ENCODE measurements around the gene WIPF1.
A peak's percentile ranks its signal among the peaks of the same experiment; 100 is the strongest.
"Not testable (repeated sequence)": the region's sequence is repeated elsewhere in the genome, so short reads cannot be mapped to it uniquely, and the experiment has no call there.

Gene WIPF1

GRCh38 chr2:174572556-174572955, 25.0 kb downstream of the WIPF1 start:
- DNase-seq (ENCODE audit: low read depth in 2 of 2) = no peak

DNA sequence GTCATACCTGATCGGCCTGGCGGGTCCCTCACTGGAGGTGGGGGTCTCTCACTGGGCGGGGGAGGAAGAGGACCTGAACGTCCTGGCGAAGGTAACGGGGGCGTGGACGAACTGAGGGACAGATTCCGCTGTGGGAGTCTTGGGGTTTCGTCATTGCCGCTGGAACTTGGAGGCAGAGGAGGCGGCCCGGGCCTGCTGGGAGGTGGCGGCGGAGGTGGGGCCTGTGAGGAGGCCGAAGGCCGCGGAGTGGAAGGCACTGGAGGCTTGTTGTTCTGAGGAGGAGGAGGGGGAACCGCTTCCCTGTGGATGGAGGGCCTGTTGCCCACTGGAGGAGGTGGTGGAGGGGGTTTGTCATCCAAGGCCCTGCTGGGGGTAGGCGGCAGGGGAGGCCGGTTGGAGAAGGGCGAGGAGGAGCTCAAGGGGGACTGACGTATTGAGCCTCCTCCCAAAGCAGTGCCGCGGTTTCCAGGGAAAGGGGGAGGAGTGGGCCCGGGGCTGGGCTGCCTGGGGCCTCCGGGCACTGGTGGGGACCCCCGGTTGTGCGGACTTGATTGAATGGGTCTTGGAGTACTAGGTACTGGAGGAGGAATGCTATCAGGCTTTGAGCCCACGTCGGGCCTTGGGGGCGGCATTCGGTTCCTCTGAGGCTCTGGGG, 25.8 kb downstream of the WIPF1 start:
- no peak for DNase-seq (ENCODE audit: low read depth in 2 of 2)

DNA sequence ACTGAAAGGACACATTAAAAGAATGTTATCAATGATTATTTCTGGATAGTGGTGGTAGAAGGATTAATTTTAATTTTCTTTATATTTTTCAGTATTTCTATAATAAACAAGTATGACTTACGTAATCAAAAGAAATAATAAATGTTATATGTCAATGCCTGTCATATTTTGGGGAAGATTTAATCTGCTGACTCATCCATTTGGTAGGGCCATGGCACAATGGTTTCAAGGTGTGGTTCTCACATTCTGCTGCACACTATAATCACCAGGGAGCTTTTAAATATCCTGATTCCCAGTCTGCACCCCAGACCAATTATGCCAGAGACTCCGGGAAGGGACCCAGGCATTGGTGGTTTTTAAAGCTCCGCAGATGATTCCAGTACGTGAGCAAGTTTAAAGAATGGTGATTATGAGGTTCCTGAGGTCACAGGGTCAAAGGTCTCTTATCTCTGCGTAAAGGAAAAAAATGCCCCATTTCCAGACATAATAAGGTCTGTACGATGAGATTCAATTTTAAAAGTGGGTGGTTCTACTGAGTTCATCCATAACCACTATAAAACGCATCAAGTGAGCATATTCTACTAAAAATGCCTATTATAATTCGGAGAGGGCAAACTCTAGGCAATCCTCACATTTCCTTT, 27.2 kb downstream of the WIPF1 start:
- DNase-seq (ENCODE audit: low read depth in 2 of 2) = no peak

DNA sequence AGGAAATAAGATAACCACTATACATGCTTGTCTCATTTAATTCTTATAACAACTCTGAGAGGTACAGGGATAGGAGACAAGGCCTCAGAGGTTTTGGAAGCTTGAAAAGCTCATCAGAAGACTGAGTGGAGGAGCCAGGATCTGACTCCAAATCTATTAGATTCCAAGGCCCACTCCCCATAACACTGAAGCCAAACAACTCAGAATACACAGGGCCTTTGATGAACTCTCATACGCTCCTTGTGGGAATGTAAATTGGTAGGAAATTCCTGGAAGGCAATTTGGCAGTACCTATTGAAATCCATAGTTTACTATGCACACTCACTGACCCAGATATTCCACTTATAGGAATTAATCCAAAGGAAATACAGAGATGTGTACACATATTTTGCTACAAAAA, 27.9 kb downstream of the WIPF1 start:
- DNase-seq (ENCODE audit: low read depth in 2 of 2) = no peak

- DNase-seq (ENCODE audit: low read depth in 2 of 2) = no peak
Observed at GRCh38 chr2:174568425-174568824, 29.2 kb downstream of the WIPF1 start.

DNA sequence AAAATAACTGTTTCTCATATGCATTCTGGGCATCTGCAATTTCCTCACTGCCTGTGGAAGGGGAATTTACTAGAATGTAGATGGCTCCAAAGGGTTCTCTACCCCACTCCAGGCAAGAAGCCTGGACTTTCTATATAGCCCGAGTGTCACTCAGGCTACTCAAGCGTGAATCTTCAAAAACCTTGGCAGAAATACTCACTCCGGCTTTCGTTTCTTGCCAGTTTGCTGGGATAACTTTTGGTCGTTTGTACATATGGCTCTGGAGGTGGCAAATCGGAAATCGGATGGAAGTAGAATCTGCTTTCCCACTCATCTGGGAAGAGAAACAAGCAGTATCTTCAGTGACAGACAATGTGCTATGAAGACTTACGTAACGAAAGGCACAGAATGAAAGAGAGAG, 30.7 kb downstream of the WIPF1 start:
- DNase-seq (ENCODE audit: low read depth in 2 of 2) = no peak

GRCh38 chr2:174563530-174564282, 33.9 kb downstream of the WIPF1 start:
- DNase-seq (ENCODE audit: low read depth in 2 of 2) = no peak

- DNase-seq (ENCODE audit: low read depth in 2 of 2) = no peak
Observed at GRCh38 chr2:174561972-174562370, 35.6 kb downstream of the WIPF1 start.

DNA sequence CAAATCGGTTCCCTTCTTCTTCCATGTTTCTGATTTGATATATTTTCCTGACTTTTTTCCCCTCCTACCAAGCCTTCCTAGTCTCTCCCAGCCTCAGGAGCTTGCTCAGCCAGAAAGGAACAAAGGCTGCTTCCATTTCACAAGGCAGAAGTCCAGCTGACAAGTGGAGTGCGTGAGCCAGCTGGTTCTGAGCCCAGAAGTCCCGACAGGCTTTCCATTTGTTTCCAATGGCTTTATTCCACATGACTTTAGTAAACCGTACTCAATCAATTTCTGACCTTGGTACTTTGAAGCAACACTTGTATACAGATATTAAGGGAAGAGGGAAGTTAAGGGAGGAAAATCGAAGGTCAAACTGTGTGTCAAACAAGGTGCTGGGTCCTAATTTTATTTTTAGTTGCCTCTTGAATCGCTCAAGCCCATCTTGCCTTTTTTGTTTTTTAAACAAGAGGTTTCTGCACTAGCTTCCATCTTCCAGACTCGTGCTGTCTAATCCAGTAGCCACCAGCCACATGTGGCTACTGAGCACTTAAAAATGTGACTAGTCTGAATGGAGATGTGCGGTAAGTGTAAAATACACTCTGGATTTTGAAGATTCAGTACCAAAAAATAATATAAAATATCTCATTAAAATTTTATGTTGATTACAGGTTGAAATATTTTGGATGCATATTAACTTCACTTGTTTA, 36.2 kb downstream of the WIPF1 start:
- peak in 1 of 2 experiments; percentile 2 for DNase-seq (ENCODE audit: low read depth in 2 of 2)

- DNase-seq (ENCODE audit: low read depth in 2 of 2) = no peak
Observed at GRCh38 chr2:174560737-174561136, 36.9 kb downstream of the WIPF1 start.

GRCh38 chr2:174555998-174556397, 41.6 kb downstream of the WIPF1 start:
- DNase-seq (ENCODE audit: low read depth in 2 of 2) = no peak

- no peak for DNase-seq (ENCODE audit: low read depth in 2 of 2)
Observed at GRCh38 chr2:174554529-174555150, 43.0 kb downstream of the WIPF1 start.

DNA sequence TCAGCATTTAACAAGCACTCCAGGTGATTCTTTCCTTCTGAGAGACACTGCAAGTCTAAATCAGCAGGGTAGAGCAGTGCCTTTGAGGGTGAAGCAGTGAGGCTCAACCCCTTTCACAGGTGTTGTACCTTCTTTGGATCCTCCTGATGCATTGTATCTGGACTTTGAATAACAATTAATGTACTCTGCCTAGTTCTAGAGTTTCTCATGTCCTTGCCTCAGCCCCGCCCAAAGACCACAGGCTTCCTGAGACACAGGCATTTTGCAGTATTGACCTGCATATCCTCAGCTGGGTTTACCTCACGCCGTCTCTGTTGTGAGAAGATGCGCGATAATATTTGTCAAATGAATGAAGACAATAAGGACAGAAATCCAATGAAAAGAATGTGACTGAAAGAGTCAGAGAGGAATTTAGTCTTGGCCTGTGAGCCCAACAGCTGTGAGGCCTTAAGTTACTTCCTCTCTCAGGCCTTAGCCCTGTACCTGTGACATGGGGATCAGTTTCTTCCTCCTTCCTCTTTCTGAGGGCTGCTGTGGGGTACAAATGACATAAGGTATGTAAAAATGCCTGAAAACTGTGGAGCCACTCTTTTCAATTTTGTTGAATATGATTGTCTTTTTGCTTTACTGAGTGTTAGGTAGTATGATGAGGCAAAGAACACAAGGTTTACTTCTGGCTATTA, 43.7 kb downstream of the WIPF1 start:
- DNase-seq (ENCODE audit: low read depth in 2 of 2) = no peak

GRCh38 chr2:174552880-174553279, 44.7 kb downstream of the WIPF1 start:
- DNase-seq (ENCODE audit: low read depth in 2 of 2) = no peak

DNA sequence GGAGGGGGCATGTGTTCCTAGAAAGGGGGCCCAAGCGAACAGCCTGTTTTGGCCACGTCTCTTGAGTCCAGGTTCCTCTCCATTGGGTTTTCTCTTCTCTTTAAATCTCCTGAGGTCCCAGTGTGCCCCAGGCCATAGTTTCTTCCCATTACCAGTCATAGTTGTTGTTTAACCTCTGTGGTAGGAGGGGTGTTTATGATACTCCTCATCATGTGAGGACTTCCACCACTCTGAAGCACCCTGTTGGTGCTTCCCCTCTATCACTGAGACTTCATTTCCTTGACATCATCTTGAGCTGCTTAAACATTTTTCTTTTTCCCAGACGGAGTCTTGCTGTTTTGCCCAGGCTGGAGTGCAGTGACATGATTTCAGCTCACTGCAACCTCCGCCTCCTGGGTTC, 45.9 kb downstream of the WIPF1 start:
- DNase-seq (ENCODE audit: low read depth in 2 of 2) = no peak

DNA sequence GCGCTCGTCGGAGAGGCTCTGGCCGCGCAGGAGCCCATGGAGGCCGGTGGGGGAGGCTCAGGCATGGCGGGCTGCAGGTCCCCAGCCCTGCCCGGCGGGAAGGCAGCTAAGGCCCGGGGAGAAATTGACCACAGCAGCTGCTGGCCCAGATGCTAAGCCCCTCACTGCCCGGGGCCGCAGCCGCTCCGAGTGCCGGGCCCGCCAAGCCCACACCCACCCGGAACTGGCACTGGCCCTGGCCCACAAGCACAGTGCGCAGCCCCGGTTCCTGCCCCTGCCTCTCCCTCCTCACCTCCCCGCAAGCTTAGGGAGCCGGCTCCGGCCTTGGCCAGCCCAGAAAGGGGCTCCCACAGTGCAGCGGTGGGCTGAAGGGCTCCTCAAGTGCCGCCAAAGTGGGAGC, 49.0 kb downstream of the WIPF1 start:
- not testable (repeated sequence) for DNase-seq (ENCODE audit: low read depth in 2 of 2)

DNA sequence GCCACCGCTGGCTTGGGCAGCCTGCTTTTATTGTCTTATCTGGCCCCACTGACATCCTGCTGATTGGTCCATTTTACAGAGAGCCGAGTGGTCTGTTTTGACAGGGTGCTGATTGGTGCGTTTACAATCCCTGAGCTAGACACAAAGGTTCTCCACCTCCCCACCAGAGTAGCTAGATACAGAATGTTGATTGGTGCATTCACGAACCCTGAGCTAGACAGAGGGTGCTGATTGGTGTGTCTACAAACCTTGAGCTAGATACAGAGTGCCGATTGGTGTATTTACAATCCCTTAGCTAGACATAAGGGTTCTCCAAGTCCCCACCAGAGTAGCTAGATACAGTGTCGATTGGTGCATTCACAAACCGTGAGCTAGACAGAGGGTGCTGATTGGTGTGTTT, 49.6 kb downstream of the WIPF1 start:
- not testable (repeated sequence) for DNase-seq (ENCODE audit: low read depth in 2 of 2)

DNA sequence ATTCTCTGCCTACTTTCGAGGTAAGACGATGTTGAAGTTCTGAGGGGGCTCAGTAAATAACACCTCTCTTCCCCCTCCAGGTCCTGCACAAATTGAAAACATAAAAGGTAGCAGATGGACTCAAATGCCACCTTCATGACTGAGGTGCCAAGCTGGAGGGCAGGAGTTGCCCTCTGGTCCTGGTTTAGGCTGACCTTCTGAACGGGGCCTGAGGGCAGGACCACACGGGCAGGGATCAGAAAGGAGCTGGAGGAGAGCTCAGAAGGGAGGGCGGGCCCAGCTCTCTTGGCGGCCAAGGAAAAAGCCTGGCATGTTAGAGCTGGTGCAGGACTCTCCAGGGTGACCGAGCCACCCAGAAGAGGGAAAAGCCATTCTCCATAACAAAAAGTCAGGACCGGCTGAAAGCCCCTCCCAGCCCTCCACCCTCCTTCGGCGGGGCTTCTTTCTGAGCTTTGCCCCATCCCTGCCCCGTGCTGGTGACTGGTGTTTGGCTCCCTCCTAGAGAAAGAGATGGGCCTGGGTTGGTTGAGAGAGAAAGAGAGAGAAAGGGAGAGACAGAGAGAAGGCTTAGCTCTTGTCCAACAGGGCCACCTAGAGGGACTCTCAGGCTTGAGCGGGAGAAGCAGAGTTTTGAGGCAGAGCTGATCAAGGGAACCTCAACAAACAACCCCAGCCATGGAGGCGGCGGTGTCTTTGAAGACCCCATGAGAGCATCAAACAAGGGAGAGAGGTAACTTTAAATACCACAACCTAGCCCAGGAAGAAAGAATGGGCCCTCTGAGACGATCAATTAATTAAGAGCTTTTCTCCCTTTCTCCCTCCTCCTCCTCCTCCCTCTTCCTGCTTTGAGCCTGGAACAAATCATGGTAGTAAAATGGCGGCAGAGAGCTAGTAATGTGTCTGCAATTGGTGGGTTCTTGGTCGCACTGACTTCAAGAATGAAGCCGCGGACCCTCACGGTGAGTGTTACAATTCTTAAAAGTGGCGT, 50.8 kb downstream of the WIPF1 start:
- DNase-seq (ENCODE audit: low read depth in 2 of 2) = peak in 1 of 2 experiments; percentile 4

- DNase-seq (ENCODE audit: low read depth in 2 of 2) = no peak
Observed at GRCh38 chr2:174545240-174545639, 52.4 kb downstream of the WIPF1 start.

DNA sequence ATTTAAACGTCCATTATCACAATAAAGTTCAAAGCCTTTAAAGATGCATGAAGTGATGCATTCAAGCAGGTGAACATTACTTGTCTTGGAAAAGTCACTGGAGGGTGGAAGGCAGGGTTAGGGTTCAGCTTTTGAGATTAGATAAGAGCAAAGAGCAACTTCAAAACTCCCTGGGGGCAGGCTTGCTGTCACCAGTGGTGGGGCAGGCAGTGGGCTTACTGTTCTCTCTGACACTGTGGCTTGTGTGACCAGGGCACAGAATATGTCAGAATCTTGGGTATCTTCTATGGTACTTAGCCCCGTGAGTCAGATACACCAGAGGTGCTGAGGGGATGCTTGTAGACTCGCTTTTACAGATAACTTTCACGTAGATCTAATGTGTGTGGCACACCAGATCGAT, 52.8 kb downstream of the WIPF1 start:
- DNase-seq (ENCODE audit: low read depth in 2 of 2) = no peak

Measured in fibroblast of skin of left biceps (primary cell).